Cerebellar nuclear complex (tissue), 1 donor: ENCODE measurements around the gene DDX11.
"Not testable (repeated sequence)": the region's sequence is repeated elsewhere in the genome, so short reads cannot be mapped to it uniquely, and the experiment has no call there.

ENCODE experiments used
- DNase-seq, 2 experiments: peaks; one replicate each; lab custom pipeline; 2025; lab: John Stamatoyannopoulos, UW

The DDX11 gene

GRCh38 chr12:31099434-31099833 lies 25.8 kb downstream of the DDX11 start:
- DNase-seq = not testable (repeated sequence)

- not testable (repeated sequence) for DNase-seq
Measured at GRCh38 chr12:31100503-31101208, 27.0 kb downstream of the DDX11 start.

GRCh38 chr12:31102125-31102524 lies 28.5 kb downstream of the DDX11 start:
- not testable (repeated sequence) for DNase-seq

- not testable (repeated sequence) for DNase-seq
Measured at GRCh38 chr12:31102596-31102995, 28.9 kb downstream of the DDX11 start.

GRCh38 chr12:31103561-31103975 lies 29.9 kb downstream of the DDX11 start:
- DNase-seq = not testable (repeated sequence)

DNA sequence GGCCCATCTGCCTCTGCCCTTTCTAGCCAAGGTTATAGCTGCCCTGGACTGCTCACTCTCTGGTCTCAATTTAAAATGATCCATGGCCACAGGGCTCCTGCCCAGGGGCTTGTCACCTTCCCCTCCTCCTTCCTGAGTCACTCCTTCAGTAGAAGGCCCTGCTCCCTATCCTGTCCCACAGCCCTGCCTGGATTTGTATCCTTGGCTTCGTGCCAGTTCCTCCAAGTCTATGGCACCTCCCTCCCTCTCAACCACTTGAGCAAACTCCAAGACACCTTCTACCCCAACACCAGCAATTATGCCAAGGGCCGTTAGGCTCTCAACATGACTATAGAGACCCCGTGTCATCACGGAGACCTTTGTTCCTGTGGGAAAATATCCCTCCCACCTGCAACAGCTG lies 30.6 kb downstream of the DDX11 start:
- DNase-seq = not testable (repeated sequence)

GRCh38 chr12:31104773-31105172 lies 31.1 kb downstream of the DDX11 start:
- DNase-seq = not testable (repeated sequence)

DNA sequence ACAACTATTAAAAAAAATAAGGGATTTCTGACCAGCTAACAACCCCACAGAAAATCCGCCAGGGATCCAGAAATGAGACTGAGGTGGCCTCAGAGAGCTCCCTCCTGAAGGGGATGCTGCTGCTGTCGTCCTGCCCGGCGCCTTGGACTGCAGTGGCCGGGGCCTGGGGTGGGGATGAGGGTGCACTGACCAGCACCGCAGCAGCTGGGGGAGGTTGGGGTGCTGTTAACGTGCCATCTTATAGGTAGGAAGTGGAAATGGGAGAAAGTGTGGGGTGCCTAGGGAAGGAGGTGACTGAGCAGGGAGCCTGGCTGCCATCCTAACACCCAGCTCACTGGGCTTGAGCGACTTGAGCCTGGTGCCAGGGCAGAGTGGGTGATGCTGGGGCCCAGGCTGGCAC lies 32.0 kb downstream of the DDX11 start:
- no peak for DNase-seq

DNA sequence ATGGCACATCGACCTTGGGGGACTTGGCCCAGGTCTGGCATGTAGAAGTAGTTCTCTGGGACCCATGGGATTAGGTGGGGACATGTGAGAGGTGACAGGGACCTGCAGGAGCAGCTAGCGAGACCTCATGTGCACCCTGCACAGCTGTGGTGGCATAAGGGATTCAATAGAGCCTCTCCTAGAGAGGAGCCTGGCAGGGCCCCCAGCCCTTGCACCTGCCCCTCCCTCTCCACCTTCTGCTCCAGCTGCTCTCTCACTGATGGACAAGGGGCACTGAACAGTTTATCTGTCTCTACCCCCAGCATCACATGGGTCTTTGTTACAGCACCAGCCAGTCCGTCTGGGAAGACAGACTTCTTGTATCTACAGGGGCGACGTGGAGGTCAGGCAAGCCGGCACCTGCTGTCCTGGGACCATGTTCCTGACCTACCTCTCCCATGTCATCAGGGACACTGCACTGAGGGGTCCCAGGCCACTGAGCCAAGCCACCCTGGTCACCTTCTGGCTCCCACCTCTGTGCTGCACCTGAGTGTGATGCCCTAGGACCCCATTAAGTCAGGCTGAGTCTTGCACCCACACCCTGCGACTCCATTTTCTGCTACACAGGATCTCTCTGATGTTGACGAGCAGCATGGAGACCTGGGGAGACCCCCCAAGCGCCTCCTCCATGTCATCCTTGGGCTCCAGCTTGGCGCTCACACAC lies 32.6 kb downstream of the DDX11 start:
- DNase-seq = no peak

GRCh38 chr12:31109773-31110172 lies 36.1 kb downstream of the DDX11 start:
- not testable (repeated sequence) for DNase-seq

DNA sequence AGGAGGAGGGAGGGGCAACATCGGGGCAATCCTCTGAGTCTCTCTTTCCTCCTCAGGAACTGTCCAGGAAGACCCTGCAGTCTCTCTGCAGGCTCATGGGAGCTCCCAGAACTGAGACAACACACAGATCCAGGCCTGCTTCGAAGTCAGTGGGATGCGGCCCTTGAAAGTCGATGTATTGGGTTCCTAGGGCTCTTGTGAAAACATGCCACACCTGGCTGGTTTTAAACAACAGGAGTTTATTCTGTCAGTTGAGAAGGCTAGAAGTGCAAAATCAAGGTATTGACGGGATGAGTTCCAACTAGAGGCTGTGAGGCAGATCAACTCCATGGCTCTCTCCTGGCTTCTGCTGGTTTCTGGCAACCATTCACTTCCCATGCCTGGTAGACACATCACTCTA lies 36.6 kb downstream of the DDX11 start:
- not testable (repeated sequence) for DNase-seq

DNA sequence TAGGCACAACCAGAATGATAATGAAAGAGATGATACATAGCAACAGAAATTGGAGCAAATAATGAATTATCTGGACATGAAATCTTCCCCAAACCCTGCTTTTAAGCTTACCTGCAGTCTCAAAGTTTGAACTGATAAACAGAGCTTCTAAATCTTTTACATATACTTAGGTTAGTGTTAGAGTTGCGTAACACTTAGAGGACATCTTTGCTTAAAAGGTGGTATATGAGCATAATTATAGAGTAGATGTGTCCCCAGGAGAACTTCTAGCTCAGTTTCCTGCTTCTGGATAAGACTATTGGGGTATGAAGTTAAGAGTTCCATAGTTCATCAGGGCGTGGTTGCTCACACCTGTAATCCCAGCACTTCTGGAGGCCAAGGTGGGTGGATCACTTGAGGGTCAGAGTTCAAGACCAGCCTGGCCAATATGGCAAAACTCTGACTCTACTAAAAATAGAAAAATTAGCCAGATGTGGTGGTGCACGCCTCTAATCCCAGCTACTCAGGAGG lies 41.5 kb downstream of the DDX11 start:
- DNase-seq = not testable (repeated sequence)

GRCh38 chr12:31116846-31117202 lies 43.2 kb downstream of the DDX11 start:
- not testable (repeated sequence) for DNase-seq

DNA sequence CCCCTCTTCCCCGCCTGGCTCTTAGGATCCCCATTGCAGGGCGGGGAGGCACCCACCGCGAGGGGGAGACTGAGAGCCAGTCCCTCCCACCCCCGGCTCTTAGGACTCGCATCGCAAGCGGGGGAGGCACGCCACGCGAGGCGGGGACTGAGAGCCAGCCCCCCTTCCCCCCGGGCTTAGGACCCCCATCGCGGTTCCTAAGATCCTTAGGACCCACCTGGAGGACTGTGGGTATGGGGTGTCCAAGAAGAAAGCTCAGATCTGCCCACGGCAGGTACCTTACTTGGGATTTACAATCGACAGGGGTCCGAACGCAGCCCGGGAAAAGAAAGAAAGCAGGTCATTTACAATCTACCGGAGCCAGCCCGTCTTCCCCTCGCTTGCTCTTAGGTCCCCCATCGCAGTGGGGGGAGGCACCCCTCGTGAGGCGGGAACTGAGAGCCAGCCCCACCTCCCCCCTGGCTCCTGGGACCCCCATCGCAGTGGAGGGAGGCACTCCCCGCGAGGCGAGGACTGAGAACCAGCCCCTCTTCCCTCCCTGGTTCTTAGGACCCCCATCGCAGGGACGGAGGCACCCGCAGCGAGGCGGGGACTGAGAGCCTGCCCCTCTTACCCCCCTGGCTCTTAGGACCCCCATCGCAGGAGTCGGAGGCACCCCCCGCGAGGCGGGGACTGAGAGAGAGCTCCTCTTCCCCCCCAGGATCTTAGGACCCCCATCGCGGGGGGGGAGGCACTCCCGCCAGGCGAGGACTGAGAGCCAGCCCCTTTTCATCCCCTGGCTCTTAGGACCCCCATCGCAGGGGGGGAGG lies 43.7 kb downstream of the DDX11 start:
- no peak for DNase-seq

DNA sequence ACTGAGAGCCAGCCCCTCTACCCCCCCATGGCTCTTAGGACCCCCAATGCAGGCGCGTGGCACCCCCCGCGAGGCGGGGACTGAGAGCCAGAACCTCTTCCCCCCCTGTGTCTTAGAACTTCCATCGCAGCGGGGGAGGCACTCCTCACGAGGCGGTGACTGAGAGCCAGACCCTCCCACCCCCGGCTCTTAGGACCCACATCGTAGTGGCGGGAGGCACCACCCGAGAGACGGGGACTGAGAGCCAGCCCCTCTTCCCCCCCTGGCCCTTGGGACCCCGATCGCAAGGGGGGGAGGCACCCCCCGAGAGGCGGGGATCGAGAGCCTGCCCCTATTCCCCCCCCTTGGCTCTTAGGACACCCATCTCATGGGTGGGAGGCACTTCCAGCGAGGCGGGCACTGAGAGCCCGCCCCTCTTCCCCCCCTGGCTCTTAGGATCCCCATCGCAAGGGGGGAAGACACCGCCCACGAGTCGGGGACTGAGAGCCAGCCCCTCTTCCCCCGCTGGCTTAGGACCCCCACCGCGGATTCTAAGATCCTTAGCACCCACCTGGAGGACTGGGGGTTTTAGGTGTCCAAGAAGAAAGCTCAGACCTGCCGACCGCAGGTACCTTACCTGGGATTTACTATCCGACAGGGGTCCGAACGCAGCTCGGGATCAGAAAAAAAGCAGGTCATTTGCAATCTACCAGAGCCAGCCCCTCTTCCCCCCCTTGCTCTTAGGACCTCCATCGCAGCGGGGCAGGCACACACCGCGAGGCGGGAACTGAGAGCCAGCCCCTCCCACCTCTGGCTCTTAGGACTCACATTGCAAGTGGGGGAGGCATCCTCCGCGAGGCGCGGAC lies 44.9 kb downstream of the DDX11 start:
- no peak for DNase-seq

GRCh38 chr12:31119192-31119802 lies 45.6 kb downstream of the DDX11 start:
- DNase-seq = no peak

DNA sequence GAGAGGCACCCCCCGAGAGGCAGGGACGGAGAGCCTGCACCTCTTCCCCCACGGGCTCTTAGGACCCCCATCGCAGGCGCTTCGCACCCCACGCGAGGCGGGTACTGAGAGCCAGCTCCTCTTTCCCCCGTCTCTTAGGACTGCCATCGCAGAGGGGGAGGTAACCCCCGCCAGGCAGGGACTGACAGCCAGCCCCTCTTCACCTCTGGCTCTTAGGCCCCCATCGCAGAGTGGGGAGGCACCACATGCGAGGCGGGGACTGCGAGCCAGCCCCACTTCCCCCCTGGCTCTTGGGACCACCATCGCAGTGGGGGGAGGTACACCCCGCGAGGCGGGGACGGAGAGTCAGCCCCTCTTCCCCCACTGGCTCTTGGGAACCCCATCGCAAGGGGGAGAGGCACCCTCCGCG lies 46.1 kb downstream of the DDX11 start:
- DNase-seq = no peak

DNA sequence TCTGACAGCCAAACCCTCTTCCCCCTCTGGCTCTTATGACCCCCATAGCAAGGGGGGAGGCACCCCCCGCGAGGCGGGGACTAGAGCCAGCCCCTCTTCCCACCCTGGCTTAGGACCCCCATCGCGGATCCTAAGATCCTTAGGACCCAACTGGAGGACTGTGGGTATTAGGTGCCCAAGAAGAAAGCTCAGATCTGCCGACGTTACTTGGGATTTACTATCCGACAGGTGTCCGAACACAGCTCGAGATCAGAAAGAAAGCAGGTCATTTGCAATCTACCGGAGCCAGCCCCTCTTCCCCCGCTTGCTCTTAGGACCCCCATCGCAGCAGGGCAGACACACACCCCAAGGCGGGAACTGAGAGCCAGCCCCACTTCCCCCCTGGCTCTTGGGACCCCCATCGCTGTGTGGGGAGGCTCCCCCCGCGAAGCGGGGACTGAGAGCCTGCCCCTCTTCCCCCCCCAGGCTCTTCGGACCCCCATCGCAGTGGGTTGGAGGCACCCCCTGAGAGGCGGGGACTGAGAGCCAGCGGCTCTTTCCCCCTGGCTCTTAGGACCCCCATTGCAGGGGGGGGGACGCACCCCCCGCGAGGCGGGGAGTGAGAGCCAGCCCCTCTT lies 46.8 kb downstream of the DDX11 start:
- no peak for DNase-seq

GRCh38 chr12:31121022-31121728 lies 47.5 kb downstream of the DDX11 start:
- DNase-seq = not testable (repeated sequence)

DNA sequence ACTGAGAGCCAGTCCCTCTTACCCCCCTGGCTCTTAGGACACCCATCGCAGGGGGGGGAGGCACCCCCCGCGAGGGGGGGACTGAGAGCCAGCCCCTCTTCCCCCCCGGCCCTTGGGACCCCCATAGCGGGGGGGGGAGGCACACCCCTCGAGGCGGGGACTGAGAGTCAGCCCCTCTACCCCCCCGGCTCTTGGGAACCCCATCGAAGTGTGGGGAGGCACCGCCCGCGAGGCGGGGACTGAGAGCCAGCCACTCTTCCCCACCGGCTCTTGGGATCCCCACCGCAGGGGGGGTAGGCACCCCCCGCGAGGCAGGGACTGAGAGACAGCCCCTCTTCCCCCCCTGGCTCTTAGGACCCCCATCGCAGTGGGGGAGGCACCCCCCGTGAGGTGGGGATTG lies 48.8 kb downstream of the DDX11 start:
- no peak for DNase-seq
